MG63 (cell line): ENCODE measurements around the gene ARHGDIG. TPM values are rescaled to one million over a fixed set of nuclear protein-coding genes. Genes with fewer than 3 reads are reported as not detected.
"Not testable (repeated sequence)": the region's sequence is repeated elsewhere in the genome, so short reads cannot be mapped to it uniquely, and the experiment has no call there.

ENCODE experiments used
- DNase-seq: peaks from one replicate; pipeline ENCODE4 v3.0.0-alpha.2; 2020
- H3K27me3 ChIP-seq: fragments of 250-450 bp; sonication (Bioruptor Pico); 2 replicates; pipeline ENCODE4 v1.5.1; 2020; ENCODE audit warnings: mild to moderate bottlenecking, moderate library complexity
- H3K36me3 ChIP-seq: fragments of 250-450 bp; sonication (Bioruptor Pico); 2 replicates; pipeline ENCODE4 v1.5.1; 2020; ENCODE audit warnings: mild to moderate bottlenecking, moderate library complexity
- H3K4me3 ChIP-seq: fragments of 250-450 bp; sonication (Bioruptor Pico); 2 replicates; pipeline ENCODE4 v1.5.1; 2020; ENCODE audit warnings: mild to moderate bottlenecking, moderate library complexity
- H3K9me3 ChIP-seq: fragments of 250-450 bp; sonication (Bioruptor Pico); 2 replicates; pipeline ENCODE4 v1.5.1; 2020; ENCODE audit warnings: mild to moderate bottlenecking, moderate library complexity
- total RNA-seq: library from RNA; depleted of rRNA; stranded (reverse); fragments of >200 nt; shearing (Covaris generic); gene quantifications from 2 replicates; pipeline ENCODE4 v1.2.3, GENCODE V29; 2014; ENCODE audit warnings: low replicate concordance; rRNA removed

ARHGDIG gene
- total RNA-seq, 1 experiment from 2014 or later = 5.9 TPM

DNA sequence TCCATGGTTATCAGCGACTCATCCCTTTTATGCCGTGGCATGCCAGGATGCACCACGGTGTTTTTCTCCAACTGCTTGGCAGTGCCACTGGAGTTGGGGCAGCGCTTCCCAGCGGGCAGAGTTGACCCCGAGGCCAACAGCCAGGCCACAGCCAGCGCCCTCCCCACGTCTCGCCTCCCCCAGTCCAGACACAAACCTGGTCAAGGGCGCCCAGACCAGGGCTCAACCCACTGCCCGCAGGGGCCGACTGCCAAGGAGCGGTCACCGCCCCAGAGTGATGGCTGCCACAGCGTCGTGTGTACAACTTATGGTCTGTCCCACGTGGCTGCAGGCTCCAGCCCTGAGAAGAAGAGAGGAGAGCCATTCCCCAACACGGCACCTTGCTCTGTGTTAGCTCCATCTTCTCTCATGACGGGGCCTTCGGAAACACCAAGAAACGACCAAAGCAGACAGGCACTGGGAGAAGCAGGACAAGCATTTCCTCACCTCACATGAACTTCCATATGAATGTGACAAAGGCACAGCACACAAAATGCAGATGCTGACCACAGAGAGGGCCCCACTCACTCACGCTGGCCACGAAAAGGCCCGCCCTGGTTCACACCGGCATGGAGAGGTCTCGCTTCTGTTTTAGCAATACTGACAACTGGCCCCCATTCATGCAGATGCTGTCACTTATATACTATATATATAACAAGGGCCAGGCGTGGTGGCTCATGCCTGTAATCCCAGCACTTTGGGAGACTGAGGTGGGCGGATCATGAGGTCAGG is 45.2 kb downstream of the ARHGDIG start:
- Histone ChIP-seq H3K36me3 (peaks cover 14% of the 10 kb centered on the region), H3K27me3 (no peaks in the 10 kb centered on the region), H3K9me3 (no peaks in the 10 kb centered on the region), H3K4me3 (no peak overlapping the region)
- DNase-seq = no peak

- Histone ChIP-seq H3K27me3 (no peaks in the 10 kb centered on the region), H3K4me3 (no peak overlapping the region)
- DNase-seq = no peak
Measured at GRCh38 chr16:330741-331140, 50.4 kb downstream of the ARHGDIG start.

DNA sequence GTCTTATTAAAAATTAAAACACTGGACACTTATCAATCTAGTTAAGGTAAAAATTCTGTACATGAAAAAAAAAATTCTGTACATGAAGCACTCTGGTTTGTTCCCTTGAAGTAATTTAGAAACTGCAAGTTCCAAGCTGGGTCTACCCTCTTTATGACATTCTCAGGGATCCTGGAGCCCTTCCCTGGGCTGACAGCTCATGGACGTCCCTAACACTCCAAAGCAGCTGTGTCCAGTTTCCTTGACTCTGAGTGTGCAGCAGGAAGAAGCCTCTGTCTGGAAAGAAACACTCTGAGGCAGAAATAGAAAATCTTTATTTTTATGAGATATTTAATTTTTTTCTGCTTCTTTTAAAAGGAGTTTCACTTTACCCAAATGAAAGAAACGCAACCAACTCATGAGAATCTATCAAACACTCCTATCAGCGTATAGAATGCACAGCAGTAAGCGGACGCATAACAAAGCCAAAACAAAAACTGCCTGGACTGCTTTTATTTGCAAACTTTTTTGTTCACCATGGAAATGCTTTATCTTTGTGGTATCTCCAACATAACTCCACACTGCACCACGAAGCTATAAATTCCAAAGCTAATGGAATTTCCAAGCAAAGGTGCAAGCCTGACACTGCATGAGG is 50.9 kb downstream of the ARHGDIG start:
- peaks cover 11% of the 10 kb centered on the region for H3K36me3 ChIP-seq
- not testable (repeated sequence) for H3K27me3 ChIP-seq, H3K4me3 ChIP-seq, DNase-seq, H3K9me3 ChIP-seq

More at GRCh38 chr16:330741-331140, 50.4 kb downstream of the ARHGDIG start:
- Histone ChIP-seq H3K36me3 (peaks cover 10% of the 10 kb centered on the region), H3K9me3 (no peaks in the 10 kb centered on the region)

Other genes with a start within 250 kb of the ARHGDIG start
- gene POLR3K, start 227.0 kb upstream of the ARHGDIG start, total RNA-seq = 16.4 and 25.5 TPM in 2 replicates
- 33.1 and 87.8 TPM in 2 replicates for gene SNRNP25, start 226.8 kb upstream of the ARHGDIG start, total RNA-seq
- 4.2 and 12.0 TPM in 2 replicates for gene RHBDF1, start 208.0 kb upstream of the ARHGDIG start, total RNA-seq
- 126 and 258 TPM in 2 replicates for gene MPG, start 202.4 kb upstream of the ARHGDIG start, total RNA-seq
- 9.6 and 18.2 TPM in 2 replicates for gene NPRL3, start 141.9 kb upstream of the ARHGDIG start, total RNA-seq
- gene HBZ, start 127.9 kb upstream of the ARHGDIG start, total RNA-seq = not detected in 2 replicates
- gene HBM, start 114.6 kb upstream of the ARHGDIG start, total RNA-seq = not detected in 2 replicates
- not detected in 2 replicates for gene HBA2, start 107.7 kb upstream of the ARHGDIG start, total RNA-seq
- gene HBA1, start 103.9 kb upstream of the ARHGDIG start, total RNA-seq = not detected in 2 replicates
- not detected in 2 replicates for gene HBQ1, start 100.1 kb upstream of the ARHGDIG start, total RNA-seq
- 45.1 and 58.4 TPM in 2 replicates for gene LUC7L, start 51.1 kb upstream of the ARHGDIG start, total RNA-seq
- 65.6 and 106 TPM in 2 replicates for gene FAM234A, start 45.8 kb upstream of the ARHGDIG start, total RNA-seq
- gene RGS11, start 4.6 kb upstream of the ARHGDIG start, total RNA-seq = not detected in 2 replicates
- 3.1 TPM in 1 of 2 replicates, not detected in the other for gene PDIA2, start 2.6 kb downstream of the ARHGDIG start, total RNA-seq
- gene AXIN1, start 72.1 kb downstream of the ARHGDIG start, total RNA-seq = 46.9 and 48.3 TPM in 2 replicates
- gene MRPL28, start 89.9 kb downstream of the ARHGDIG start, total RNA-seq = 172 and 192 TPM in 2 replicates
- 34.2 and 35.5 TPM in 2 replicates for gene PGAP6, start 101.4 kb downstream of the ARHGDIG start, total RNA-seq
- gene NME4, start 116.6 kb downstream of the ARHGDIG start, total RNA-seq = 188 and 350 TPM in 2 replicates
- 31.6 and 37.1 TPM in 2 replicates for gene DECR2, start 121.3 kb downstream of the ARHGDIG start, total RNA-seq
- gene RAB11FIP3, start 145.1 kb downstream of the ARHGDIG start, total RNA-seq = 33.1 and 42.8 TPM in 2 replicates
- gene CAPN15, start 247.1 kb downstream of the ARHGDIG start, total RNA-seq = 42.2 and 55.9 TPM in 2 replicates